ENCODE results near the gene JAZF1.

Gene JAZF1

DNA sequence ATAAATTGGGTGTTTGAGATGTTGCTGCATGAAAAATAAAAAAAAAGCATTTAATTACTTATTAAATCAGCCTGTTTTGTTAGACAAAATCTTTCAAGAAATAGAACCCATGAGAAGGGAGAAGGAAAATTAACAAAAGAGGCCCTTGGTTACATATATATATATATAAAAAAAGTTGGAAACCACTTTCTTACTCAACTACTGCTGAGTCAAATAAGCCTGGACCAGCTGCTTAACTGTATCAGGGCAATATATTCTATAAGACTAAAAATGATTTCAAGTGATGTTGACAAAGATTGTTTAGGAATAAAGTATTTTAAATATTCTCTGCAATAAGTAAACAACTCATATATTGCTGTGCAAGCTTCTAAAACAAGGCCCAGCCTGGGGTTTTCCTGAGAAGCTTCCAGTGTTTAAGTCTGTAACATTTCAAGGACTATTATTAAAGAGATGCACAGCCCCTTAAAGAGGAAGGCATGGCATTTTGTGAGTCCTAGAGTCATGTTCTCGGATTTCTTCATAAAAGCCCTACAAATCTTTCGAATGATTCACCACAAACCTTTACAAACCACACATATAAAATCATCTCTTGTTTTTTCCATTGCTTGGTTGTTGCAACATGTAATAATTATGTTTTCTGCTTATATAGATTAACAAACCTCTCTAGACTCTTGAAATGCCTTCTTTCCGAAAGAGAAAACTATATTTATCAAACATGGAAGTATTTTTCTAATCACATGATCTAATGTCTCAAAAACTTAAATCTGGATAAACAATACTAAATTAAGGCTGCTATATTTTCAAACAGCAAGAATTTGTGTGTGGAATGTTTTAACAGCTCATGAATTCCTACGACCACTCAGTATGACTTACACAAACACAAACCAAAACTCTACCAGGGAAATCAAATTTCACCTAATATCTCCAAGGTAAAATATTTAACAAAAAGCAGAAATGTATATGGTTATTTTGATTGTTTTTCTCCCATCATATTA lies 14.3 kb downstream of the JAZF1 start:
- DNase-seq (ENCODE audit: low read depth in 2 of 2): no peak

DNA sequence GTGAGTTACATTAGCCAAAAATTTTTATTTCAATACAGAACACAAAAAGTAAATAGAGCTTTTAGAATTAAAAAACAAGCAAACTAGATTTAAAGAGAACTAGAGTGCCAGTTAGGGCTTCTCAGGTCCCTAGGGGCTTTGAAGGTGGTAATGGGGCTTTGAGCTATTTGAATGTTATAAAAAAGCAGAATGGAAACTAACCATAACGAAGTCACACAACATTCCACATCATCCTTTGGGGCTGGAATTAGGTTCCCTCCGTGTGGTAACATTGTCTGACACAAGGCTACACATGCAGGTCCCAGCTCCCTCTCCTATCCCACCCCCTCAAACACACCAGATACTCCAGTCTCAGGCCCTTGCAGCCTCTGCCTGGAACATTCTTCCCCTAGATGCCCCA lies 15.3 kb downstream of the JAZF1 start:
- DNase-seq (ENCODE audit: low read depth in 2 of 2): no peak

DNA sequence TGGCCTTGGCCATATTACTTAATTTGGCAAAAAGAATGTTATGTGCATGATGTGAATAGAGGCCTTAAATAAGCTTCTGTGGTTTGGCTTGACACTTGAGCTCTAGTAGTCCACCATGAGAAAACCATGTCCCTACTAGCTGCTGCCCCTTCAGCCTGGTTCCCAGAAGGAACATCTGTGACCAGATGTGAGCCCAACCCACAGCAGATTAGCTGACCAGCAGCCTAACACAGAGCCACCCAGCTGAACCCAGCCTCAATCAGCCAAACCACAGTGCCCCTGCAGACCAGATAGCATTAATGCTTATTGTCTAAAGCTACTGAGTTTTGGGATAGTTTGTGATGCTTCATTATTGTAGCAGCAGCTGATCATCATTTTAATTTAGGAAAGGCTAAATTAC lies 16.6 kb downstream of the JAZF1 start:
- DNase-seq (ENCODE audit: low read depth in 2 of 2): no peak

- no peak for DNase-seq (ENCODE audit: low read depth in 2 of 2)
Measured at GRCh38 chr7:28161331-28161730, 19.3 kb downstream of the JAZF1 start.

DNA sequence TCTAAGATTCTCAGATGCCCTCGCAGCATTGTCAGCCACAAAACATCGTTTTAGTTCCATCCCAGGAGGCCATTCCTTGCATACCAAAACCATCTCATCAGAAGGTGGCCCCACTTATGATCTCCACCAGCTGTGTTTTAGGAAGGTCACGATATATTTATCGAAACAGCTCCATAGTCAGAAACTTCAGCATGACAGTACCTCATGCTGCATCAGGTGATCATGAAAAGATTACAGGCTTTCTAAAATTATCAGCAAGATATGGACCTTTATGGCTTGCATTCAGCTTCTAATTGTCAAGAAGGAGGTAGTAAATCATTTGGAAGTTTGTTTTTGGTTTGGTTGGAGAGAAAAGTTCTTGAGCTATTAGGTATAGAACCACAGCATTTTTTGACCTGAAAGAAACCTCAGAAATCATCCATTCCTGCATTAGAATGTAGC lies 20.0 kb downstream of the JAZF1 start:
- DNase-seq (ENCODE audit: low read depth in 2 of 2): no peak

GRCh38 chr7:28157831-28158416 lies 22.7 kb downstream of the JAZF1 start:
- DNase-seq (ENCODE audit: low read depth in 2 of 2): no peak

DNA sequence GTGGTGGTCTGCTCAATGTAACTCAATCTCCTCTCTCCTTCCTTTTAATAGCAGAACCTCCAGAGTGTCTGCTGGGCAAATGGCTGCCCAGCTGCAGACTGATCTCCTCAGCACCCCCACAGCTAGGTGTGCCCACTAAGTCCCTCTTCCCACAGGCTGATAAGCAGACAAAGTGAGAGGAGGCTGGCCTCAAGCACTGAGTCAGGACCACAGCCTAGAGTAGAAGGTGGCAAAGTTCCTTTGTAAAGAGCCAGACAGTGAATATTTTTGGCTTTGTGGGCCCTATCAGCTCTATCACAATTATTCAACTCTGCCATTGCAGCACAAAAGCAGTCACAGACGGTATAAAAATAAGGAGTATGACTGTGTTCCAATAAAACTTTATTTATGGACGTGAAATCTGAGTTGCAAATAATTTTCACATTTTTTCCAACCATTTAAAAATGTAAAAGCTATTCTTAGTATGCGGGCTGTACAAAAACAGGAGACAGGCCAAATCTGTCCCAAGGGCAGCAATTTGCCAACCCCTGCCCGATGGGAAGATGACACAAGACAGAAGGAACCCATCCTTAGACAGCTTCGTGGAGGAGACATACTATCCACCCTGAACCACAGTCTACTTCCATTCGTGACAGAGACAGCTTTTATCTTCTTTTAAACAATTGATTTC lies 23.4 kb downstream of the JAZF1 start:
- DNase-seq (ENCODE audit: low read depth in 2 of 2): no peak

GRCh38 chr7:28156401-28156800 lies 24.2 kb downstream of the JAZF1 start:
- DNase-seq (ENCODE audit: low read depth in 2 of 2): no peak

DNA sequence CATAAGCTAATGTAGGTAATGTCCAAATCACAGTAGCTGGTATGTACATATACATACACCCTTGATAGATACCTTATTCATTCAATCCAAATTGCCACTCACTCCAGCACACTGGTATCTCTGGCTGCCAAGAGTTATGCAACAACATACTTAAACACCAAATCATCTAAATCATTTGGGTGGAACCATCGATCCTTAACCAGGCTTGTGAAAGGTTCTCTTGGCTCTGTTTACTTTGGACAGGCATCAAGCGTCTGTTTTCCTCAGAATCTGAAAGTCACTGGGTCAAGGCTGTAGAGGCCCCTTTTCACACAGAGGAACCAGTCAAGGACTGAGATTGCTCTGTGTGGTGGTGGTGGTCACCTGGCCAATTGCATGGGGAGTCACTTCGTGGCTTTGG lies 24.6 kb downstream of the JAZF1 start:
- DNase-seq (ENCODE audit: low read depth in 2 of 2): no peak

DNA sequence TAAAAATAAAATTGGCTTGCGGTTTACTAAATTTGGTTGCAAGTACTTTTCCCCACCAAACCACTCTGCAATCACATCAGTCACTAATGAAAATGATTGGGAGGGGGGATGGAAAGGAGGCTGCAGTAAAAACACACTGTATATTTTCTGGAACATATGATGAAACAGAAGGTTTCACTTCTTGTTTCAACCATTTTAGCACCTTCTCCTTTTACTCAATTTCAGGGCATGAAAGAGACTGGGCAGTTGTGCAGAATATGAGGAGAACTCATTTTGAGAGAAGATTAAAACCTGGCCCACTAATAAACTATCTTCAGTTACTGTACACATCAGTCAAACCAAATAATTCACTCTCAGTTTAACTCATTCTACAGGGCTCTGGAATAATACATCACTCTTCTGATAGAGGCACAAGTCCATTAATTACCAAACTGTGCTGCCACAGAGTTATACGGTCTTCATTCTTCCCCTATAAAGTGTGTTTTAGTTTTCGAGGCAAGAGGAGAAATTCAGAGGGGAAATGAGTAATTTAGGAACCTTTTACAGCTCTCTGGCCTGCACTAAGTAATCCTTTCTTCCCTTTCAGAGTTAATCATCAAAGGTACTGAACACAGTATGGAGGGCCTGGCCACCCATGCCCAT lies 25.5 kb downstream of the JAZF1 start:
- no peak for DNase-seq (ENCODE audit: low read depth in 2 of 2)

- no peak for DNase-seq (ENCODE audit: low read depth in 2 of 2)
Measured at GRCh38 chr7:28152594-28152993, 28.0 kb downstream of the JAZF1 start.

DNA sequence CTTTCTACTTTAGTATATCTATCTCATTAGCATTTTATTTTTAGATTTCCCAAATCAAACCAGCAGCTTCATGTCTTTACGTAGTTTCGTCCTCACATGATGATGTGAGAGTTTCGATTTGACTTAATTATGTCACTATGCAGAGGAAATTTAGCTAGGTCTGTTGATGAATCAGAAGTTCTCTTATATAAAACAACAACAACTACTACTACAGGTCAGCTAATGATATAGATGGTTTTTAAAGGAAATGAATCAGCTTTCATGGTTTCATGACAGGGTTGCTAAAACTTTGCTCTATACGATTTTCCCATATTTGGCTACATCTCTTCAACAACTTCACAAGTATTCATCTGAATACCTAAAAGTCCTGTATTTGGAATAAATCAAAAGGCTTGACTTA lies 28.6 kb downstream of the JAZF1 start:
- DNase-seq (ENCODE audit: low read depth in 2 of 2): no peak

DNA sequence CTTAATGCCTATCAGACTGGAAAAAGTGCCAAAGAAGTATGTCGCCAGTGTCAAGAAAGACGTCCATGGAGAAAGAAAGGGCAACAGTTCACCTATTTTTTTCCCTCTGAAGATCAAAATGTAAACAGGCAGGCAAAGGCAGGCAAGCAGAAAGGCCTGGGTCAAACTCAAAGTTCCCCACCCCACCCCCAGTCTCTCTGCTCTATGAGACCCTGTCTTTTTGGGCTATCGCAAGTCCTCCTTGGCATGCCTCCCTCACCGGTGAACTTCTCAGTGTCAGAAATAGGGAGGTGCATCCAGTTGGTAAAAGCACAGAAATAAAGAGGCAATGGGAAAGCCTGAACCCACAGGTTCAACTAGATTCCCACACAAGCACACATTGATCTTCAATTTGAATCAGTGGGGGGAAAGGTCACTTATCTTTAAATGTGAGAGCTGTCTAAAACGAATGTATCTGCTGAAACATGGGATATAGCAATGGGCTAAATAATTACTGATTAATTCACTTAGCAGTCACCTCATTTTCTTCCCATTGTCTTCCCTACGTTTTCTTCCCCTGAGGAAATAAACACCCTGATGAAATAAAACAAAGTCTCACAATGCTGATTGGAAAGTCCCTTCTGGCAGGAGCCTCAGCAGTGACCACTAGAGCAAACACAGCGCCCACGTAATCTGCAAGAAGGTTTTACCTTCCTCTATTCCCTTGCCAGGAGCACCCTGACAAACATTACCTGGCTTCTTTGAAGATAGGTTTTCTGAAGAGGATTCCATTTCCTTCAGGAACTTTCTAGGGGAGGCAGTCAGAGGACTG lies 31.1 kb downstream of the JAZF1 start:
- DNase-seq (ENCODE audit: low read depth in 2 of 2): no peak

GRCh38 chr7:28145931-28146330 lies 34.7 kb downstream of the JAZF1 start:
- DNase-seq (ENCODE audit: low read depth in 2 of 2): no peak

GRCh38 chr7:28145090-28145626 lies 35.4 kb downstream of the JAZF1 start:
- DNase-seq (ENCODE audit: low read depth in 2 of 2): no peak

DNA sequence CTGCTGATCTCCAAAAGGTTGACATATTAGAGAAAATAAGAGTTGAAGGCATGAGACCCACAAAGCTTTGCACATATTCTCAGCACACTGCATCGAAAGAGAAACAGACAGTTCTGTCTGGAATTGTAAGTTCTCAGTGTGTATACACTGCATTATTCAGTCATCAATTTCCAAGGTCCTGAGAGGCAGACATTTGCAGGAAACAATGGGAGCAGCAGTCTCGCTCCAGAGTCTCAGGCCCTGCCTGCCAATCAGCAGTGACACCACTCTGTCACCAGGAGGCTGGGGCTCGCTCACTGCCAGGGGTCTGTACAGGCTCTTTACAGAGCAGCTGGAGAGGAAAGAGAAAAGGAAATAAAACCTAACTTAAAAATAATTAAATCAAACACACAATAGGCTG lies 36.3 kb downstream of the JAZF1 start:
- DNase-seq (ENCODE audit: low read depth in 2 of 2): no peak

GRCh38 chr7:28142650-28143049 lies 37.9 kb downstream of the JAZF1 start:
- DNase-seq (ENCODE audit: low read depth in 2 of 2): no peak

- no peak for DNase-seq (ENCODE audit: low read depth in 2 of 2)
Measured at GRCh38 chr7:28140979-28141378, 39.6 kb downstream of the JAZF1 start.

DNA sequence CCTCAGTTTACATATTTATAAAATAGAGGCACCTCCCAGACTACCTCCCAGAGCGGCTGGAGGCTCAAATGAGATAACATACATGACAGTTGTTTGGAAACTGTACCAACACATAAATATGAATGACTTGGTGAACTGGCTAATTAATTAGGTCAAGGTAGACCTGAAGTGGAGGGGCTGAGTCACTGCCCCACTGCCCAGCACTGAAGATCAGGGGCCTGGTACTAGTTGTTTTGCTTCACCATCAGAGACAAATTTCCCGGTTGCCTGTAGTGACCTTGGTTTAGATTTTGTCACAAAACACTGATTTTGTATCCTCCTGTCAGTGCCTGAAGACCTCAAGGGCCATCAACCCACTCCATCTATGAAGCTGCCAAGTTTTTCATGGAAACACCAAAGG lies 41.8 kb downstream of the JAZF1 start:
- no peak for DNase-seq (ENCODE audit: low read depth in 2 of 2)

- no peak for DNase-seq (ENCODE audit: low read depth in 2 of 2)
Measured at GRCh38 chr7:28137463-28137862, 43.1 kb downstream of the JAZF1 start.

GRCh38 chr7:28136885-28137284 lies 43.7 kb downstream of the JAZF1 start:
- no peak for DNase-seq (ENCODE audit: low read depth in 2 of 2)
